MM.1S (cell line): ENCODE measurements around the gene PWWP2B.

ENCODE experiments used
- EZH2 ChIP-seq: fragments of 300-600 bp; sonication (generic); optimal IDR thresholded peaks from 2 replicates; pipeline ENCODE3; 2017; ENCODE audit warnings: low read depth, mild to moderate bottlenecking, antibody characterized with exemption, low read length, mixed read lengths
- EZH2phosphoT487 ChIP-seq: fragments of 300-600 bp; sonication (generic); IDR thresholded peaks from 2 replicates; pipeline ENCODE4 v1.6.1; 2018; ENCODE audit warnings: antibody characterized with exemption, low read length
- TF ChIP-seq, protein P1 (sequence below): fragments of 300-600 bp; sonication (generic); IDR thresholded peaks from 2 replicates; pipeline ENCODE4 v1.5.1; 2016; ENCODE audit warnings: antibody characterized with exemption, low read length, mixed read lengths

DNA sequence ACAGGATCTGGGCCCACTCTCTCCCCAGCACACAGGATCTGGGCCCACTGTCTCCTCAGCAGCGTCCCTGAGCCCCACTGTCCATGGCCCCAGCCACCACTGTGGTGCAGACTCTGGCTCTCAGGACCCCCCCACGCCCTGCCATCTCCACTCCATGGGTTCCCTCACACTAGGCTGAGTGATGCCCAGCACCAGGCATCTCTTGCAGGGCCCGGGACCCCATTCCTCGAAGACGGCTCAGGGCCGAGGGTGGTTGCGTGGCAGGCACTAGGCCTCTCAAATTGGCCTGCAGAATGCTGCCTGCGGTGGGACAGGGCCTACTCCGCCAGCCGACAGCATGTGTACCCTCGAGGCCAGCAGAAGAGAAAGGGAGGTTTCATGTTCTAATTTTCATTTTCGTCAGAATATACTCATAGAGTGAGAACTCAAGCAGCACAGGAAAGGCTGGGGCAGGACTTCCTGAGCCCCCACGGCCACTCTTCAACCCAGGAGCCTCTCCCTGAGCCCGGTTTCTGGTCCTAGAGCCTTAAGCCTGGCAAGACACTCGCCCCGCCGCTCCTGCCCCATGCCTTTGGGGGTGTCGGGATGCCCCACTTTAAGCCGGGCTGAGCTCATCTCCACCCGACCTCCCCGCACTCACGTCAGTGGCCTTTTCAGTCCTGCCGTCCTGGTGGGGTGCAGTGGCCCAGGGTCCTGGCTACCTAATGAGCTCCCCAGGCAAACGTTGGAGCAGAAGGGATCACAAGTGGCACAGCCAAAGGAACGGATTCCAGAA lies 44.0 kb downstream of the PWWP2B start:
- TF ChIP-seq, protein P1, sequence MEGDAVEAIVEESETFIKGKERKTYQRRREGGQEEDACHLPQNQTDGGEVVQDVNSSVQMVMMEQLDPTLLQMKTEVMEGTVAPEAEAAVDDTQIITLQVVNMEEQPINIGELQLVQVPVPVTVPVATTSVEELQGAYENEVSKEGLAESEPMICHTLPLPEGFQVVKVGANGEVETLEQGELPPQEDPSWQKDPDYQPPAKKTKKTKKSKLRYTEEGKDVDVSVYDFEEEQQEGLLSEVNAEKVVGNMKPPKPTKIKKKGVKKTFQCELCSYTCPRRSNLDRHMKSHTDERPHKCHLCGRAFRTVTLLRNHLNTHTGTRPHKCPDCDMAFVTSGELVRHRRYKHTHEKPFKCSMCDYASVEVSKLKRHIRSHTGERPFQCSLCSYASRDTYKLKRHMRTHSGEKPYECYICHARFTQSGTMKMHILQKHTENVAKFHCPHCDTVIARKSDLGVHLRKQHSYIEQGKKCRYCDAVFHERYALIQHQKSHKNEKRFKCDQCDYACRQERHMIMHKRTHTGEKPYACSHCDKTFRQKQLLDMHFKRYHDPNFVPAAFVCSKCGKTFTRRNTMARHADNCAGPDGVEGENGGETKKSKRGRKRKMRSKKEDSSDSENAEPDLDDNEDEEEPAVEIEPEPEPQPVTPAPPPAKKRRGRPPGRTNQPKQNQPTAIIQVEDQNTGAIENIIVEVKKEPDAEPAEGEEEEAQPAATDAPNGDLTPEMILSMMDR, result no peak
- TF ChIP-seq EZH2phosphoT487 (no peak), EZH2 (no peak)
